Activated CD4-positive, CD25-positive, alpha-beta regulatory T cell treated with anti-CD3 and anti-CD28 coated beads, Interleukin-2, amount 50 U/mL, for 16 hours (primary cell): ENCODE measurements around the gene SPATA20.

Experiments
- DNase-seq: peaks from one replicate; pipeline ENCODE4 v3.0.0-alpha.2; 2020; ENCODE audit warnings: low read depth, low spot score

The SPATA20 gene

GRCh38 chr17:50558941-50559614, 12.1 kb downstream of the SPATA20 start:
- no peak for DNase-seq

DNA sequence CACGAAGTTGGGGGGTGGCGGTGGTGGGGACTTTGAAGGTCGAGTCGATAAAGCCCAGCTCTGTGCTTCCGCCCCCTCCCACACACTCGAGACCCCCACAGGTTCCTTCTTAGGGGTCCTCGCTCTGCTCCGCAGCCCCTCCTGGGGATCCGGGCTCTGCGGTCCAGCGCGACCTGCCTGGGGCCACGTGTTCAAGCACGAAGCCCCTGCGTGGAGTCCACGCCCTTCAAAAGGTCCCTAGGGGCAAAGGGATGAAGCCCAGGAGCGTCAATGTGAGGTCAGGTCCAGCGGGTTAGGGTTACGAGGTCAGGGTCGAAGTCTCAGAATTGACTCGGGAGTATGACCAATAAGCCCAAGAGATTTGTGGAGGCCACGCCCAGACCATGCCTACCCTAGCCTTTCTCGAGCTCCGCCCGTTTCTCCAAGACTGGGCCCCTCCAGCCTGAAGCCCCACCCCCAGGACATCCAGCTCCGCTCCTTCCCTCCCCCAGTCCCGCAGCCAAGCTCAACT, 12.8 kb downstream of the SPATA20 start:
- no peak for DNase-seq

GRCh38 chr17:50560185-50560824, 13.3 kb downstream of the SPATA20 start, which contains the start of gene CACNA1G:
TSS of gene CACNA1G (plus strand) at chr17:50560715. CDS start at chr17:50561460, 745 bp downstream.
- DNase-seq = peak; percentile 66

GRCh38 chr17:50560931-50561745, 14.2 kb downstream of the SPATA20 start:
- no peak for DNase-seq

DNA sequence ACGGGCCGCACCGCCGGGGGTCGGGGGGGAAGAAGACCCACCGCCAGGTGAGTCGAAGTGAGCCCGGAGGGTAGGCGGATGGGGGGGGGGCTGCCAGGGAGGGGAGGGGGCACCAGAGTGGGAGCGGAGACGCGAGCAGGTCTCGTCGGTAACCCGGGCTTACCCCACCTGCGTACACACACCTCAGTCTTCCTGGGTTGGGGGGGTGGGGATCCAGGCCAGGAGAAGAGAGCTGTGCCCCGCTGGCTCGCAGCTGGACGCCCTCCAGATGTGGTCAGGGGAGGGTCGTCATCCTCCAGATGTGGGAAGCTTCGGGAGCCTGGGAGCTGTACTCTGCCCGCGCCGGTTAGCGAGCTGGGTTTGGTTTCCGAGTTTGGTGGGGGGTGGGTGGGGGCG, 14.8 kb downstream of the SPATA20 start:
- DNase-seq = no peak

- no peak for DNase-seq
These were observed 15.5 kb downstream of the SPATA20 start for GRCh38 chr17:50562242-50563091.

GRCh38 chr17:50563092-50563511, 16.1 kb downstream of the SPATA20 start:
- no peak for DNase-seq

- no peak for DNase-seq
These were observed 17.9 kb downstream of the SPATA20 start for GRCh38 chr17:50564916-50565315.

DNA sequence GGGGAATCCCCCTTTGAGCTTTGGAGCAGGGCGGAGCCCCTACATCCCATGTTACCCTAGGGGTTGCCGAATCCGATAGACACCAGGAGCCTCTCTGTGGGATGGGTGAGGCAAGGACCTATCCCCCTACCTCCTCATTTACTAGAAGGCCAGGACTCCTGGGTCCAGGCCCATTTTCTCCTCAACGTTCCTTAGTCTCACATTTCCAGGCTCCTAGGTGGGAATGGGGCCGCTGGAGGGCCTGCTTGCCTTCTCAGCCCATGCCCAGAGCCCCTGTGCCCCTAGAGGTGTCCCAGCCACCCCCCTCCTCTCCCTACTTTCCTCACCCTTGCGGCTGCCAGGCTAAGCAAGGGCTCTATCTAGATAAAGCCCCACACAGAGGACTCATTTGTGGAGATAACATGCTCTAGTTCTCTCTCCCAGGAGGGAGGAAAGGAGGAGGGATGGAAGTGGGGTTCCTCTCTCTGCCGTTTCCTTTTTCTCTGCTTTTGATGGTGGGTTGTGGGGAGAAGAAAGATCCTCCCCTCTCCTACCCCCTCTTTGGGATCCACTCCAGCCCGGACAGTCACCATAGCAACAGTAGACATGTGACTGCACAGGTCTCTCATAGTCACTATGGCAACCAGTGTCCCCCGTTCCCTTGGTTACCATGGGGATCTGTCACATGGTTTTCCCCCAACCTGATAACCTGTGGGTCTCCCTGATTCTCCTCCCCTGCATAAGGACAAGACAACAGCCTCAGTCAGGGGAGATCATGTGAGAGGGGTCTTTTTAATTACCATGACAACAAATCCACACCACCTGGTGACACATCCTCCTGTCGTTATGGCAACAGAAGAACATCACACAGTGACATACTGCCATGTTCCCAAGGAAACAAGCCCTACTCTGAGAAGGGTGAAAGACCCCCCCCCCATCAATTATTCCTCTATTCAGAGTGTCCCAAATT, 18.7 kb downstream of the SPATA20 start:
- no peak for DNase-seq

GRCh38 chr17:50566886-50567285, 19.9 kb downstream of the SPATA20 start:
- DNase-seq = no peak

DNA sequence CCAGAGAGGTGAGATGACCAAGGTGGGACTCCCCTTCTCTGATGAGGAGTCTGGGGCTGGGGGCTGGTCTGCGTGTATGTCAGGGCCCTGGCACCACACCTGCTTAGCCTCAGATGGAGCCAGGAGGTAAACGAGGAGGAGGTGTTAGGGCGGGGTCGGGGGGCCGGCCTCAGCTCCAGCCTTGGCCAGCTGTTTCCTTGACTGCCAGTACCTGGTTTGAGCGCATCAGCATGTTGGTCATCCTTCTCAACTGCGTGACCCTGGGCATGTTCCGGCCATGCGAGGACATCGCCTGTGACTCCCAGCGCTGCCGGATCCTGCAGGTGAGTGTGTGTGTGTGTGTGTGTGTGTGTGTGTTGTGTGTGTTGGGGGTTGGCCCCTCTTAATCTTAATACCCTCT, 21.7 kb downstream of the SPATA20 start:
- no peak for DNase-seq

DNA sequence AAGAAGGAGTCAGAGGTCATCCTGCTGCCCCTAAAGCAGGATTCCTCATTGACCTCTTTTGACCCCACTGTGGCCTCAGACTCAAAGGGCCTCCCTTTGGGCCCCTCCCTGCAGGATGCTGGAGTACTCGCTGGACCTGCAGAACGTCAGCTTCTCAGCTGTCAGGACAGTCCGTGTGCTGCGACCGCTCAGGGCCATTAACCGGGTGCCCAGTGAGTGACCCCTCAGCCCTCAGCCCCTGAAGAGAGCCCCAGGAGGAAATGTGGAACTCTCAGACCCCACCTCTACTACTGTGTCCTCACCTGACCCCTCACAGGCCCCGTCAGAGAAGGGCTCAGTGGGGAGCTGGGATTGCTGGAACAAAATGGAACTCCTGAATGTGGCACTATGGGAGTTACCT, 22.6 kb downstream of the SPATA20 start:
- DNase-seq = no peak

DNA sequence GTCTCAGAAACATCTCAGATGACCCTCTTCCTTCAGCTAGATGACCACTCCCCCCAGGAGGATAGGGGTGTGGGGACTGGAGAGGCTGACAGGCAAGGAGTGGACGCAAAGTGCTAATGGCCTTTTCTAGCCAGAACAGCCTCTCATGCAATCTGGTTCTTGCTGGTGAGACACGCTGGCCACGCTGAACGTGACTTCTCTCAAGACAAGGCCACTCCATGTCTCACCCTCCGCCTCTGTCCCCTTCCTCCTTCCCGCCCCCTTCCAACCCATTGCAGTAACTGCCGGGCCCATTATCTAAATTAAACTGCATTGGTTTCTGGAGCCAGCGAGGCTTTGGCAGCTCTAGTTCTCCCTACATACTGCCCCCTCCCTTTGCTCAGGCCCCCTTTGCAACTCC, 23.1 kb downstream of the SPATA20 start:
- DNase-seq = no peak

DNA sequence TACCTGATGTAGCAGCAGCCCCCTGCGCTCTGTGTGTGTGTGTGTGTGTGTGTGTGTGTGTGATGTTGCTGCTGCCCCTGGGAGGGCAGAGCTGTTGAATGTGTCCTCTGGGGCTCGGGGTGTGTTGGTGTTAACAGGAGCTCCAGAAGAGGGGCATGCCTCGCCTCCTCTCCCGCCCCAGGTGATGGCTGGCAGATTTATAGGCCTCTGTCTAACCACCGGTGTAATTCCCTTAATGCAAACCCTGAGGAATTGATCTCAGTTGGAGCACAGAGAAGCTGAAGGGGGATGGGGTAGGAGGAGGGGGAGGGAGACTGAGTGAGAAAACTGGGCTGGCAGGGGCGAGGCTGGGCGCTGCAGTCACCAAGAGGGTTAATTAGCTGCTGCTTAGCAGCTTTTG, 23.6 kb downstream of the SPATA20 start:
- DNase-seq = no peak

GRCh38 chr17:50571681-50572080, 24.7 kb downstream of the SPATA20 start:
- DNase-seq = no peak

DNA sequence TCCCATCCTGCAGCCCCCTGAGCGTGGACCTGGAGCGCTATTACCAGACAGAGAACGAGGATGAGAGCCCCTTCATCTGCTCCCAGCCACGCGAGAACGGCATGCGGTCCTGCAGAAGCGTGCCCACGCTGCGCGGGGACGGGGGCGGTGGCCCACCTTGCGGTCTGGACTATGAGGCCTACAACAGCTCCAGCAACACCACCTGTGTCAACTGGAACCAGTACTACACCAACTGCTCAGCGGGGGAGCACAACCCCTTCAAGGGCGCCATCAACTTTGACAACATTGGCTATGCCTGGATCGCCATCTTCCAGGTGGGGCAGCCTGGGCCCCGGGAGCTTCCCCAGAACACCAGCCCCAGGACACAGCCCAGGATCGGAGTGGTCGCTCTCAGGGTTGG, 25.6 kb downstream of the SPATA20 start:
- DNase-seq = no peak

- DNase-seq = no peak
These were observed 27.1 kb downstream of the SPATA20 start for GRCh38 chr17:50573866-50574611.

- no peak for DNase-seq
These were observed 28.7 kb downstream of the SPATA20 start for GRCh38 chr17:50575581-50576210.

DNA sequence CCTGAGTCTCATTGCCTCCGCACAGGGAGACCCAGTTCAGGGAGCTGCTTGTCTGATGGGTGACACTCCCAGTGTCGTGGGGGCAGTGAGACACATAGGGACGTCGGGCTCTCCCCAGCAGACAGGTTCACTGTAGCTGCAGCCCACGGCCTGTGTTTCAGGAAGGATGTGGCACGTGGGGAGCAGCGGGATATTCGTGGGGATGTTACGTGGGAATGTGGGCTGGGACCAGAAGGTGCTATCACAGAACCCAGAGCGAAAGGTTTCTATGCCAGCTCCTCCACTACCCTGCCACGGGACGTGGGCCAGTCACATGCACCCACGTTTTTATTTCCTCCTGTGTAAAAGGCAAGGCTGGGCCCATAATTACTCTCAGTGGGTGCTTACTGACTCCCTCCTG, 29.9 kb downstream of the SPATA20 start:
- DNase-seq = no peak
